GM19023 (cell line): ENCODE data around the gene CD2BP2.
"Not testable (repeated sequence)": the region's sequence is repeated elsewhere in the genome, so short reads cannot be mapped to it uniquely, and the experiment has no call there.

Experiments used
- ATAC-seq: cut with Tn5 transposase; IDR thresholded peaks from one replicate; pipeline ENCODE4 v1.9.1; 2021; ENCODE audit warnings: mild to moderate bottlenecking, moderate library complexity; ENCODE audit not compliant: unreplicated experiment

The CD2BP2 gene

DNA sequence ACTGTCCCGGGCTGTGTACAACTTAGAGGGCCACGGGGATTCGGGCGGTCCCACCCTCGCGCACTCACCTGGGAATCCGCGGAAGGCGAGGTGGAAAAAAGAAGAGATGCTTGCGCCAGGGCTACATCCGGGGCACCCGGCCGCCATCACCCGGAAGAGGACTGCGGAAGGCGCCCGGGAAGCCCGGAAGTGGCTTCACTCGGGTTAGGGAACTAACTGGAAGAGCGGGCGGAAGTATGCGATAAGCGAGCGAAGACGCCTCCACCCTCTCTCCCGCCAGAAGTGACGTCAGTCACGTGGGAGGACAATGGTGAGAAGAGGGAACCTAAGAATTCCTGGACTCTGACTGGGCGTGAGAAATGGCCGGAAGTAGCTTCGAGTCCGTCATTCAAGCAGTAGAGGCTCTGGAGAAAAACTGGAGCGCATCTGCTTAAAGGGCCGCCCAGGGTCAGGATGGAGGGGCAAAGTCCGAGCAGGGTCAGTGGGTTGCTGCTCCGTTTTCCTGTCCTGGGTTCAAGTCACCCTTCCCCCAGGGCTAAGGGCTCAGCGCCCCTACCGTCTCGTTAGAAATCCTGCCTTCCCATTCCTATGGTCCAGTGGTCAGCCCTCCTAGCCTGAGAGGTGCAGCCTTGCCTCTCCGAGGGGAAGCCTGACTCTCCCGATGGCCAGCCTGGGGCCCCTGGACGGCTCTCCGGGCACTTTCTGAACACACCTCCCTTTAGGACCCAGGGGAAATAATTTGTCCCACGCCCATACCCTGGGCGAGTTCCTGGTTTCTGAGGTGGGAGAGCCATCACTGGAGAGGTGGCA is at the start of gene CD2BP2:
Gene CD2BP2, minus strand, starts transcription at position 165 of the 810 bp plus-strand sequence. CDS start 627 bp downstream, outside the sequence.
- peak; percentile 74 for ATAC-seq

GRCh38 chr16:30401768-30402425 is 46.8 kb upstream of the CD2BP2 start:
- no peak for ATAC-seq

DNA sequence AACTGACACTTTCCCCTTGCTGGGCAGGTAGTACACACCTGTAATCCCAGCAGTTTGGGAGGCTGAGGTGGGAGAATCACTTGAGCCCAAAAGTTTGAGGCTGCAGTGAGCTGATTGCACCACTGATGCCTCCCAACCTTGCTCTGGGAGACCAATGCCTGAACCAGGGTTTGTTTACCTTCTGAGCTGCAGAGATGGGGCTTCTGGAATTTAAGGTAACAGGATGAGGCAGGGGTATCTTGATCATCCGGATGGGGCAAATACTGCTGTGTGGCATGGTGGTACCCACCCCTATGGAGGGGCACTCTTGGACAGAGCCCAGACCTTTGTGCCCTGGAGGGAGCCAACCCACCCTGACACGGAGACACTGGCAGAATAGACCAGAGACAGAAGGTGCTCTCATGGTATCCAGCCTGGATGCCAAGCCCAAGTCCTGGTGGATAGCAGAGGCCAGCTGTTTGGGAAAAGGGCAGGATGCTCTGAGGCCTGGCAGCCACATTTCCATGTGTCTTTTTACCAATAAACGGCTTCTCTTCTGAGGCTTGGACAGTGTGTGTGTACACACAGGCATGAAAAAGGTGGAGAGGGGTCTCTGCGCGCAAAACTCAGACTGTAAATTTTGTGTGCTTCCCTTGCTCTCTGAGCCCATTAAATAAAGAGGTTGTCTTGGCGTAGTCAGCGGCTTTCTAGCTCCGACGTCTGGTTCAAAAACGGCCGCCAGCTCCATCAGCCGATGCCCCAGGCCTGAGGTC is 44.5 kb upstream of the CD2BP2 start:
- no peak for ATAC-seq

- no peak for ATAC-seq
Measured at GRCh38 chr16:30398661-30399434, 43.7 kb upstream of the CD2BP2 start.

GRCh38 chr16:30397776-30398660 is 42.9 kb upstream of the CD2BP2 start:
- no peak for ATAC-seq

DNA sequence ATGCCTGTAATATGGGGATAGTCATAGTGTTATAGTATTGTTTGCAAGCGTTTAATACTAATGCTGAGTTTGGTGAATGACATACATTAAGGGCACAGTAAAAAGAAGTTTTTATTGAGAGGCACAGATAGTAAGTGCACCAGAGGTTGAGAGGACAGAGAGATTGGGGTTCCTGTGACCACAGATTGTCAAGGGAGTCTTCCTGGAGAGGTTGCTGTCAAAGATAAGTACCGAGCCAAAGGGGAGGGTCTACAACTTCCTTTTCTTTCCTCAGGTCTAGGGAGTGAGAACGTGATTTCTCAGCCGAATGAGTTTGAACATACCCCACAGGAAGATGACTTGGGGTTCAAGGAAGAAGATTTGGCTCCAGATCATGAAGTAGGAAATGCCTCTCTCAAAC is 41.9 kb upstream of the CD2BP2 start:
- no peak for ATAC-seq

DNA sequence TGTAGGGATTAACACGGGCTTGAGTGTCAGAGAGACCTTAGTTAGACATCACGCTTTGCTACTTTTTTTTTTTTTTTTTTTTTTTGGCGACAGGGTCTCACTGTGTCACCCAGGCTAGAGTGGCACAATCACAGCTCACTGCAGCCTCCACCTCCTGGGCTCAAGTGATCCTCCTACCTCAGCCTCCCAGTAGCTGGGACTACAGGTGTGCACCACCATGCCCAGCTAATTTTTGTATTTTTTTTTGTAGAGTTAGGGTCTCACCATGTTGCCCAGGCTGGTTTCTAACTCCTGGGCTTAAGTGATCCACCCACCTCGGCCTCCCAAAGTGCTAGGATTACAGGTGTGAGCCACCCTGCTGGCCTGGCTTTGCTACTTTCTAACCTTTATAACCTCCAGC is 41.5 kb upstream of the CD2BP2 start:
- not testable (repeated sequence) for ATAC-seq

GRCh38 chr16:30395992-30396585 is 41.0 kb upstream of the CD2BP2 start:
- no peak for ATAC-seq

GRCh38 chr16:30395155-30395991 is 40.3 kb upstream of the CD2BP2 start, which contains the start of gene ZNF48:
Gene ZNF48 (plus strand): TSS chr16:30395420. CDS start chr16:30395795, 375 bp downstream.
- ATAC-seq, result peak; percentile 76

- ATAC-seq, result no peak
Measured at GRCh38 chr16:30394592-30395154, 39.6 kb upstream of the CD2BP2 start.

DNA sequence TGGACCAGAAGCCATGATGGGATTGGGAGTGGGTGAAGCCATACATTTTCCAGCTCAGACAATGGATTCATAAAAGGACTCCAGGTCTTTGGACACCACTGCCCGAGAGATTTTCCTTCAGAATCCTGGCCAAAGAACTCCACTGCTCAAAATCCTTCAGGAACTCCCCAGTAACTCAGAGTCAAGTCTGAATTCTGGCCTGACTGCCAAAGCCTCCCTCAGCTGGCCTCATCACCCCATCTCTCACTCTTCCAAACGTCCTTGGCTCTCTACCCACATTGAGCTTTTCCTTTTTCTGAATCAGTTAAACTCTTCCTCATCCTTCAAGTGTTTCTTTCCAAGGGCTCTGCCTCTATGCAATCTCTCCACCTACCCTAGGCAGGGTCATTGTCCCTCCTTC is 28.4 kb upstream of the CD2BP2 start:
- ATAC-seq, result no peak

DNA sequence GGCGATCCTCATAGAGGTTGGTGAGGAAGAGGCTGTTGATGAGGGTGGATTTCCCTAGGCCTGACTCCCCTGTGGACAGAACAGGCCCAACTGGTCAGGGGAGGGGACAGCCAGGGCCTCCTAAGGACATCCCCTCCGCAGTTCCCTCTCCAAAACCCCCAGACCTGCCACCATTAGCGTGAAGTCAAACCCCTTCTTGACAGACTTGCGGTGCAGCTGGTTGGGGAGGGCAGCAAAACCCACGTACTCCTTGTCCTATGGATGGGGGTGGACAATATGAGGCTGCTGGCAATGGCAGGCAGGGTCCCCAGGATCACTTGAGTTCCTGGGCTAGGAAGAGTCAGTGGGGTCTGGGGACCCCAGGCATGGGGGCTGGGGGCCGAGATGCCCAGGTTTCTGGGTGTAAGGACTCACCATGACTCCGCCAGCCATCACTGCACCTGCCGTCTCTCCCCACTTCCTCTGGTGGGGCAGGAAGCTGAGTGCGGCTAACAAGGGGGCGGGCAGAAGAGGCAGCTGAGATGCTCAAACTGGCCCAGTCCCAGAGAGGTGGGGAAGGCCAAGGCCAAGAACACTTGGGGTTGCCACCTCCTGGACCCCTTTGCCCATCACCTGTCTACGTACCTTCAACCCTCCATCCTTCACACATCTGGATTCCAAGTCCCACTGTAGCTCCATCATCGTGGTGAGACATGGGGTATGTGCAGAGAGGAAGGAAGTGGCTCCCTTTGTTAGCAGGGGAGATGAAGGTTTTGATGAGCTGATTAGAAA is 27.2 kb upstream of the CD2BP2 start, which contains the start of gene SEPTIN1:
Gene SEPTIN1, minus strand, starts transcription at position 451 of the 771 bp plus-strand sequence. Its CDS starts 19 bp downstream, at position 432.
- no peak for ATAC-seq

DNA sequence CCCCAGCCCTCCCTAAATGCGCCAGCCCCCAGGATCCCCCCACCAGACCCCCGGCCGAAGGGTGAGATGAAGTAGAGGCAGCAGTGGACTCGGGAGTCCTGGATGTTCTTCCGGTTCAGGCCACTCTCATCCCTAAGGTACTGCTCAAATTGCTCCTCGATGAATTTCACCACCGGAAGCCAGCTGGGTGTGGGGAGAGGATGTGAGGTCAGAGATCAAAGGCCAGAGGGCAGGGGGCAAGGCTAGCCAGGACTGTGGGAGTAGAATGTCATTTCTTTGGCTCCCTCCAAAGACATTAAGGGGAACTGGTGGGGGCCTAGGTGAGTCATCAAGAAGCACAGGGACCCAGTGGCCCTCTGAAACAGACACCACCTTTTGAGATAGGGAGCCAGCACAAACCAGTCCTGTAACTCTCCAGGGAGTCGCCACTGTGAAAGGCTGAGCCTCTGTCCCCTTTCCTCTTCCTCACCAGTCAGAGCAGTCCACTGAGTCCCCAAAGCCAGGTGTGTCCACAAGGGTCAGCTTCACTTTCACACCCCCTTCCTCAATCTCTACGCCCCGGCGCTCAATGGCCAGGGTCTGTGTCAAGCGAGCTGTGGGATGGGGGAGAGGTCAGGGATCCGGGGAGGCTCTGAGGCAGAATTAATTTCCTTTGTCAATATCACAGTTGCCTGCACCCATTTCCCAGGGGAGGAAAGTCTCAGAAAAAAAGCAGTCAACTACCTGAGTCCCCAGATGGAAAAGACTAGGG is 26.4 kb upstream of the CD2BP2 start:
- no peak for ATAC-seq

DNA sequence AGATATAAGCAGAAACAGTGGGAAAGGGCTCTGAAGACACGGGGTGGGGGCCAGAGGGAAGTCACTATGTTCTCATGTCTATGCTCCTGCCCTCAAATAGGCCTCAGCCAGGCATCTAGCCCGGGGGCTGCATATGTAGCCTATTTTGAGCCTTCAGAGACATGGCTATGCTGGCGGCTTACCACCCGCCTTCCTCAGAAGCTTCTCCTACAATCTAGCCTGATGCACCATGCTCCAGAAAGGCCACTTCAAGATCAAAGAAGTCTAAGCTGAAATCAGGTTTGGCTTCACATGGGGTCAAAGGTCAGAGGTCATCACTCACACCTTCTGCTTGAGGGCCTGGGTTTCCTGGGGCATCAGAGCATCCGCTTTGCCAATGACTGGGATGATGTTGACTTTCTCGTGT is 25.7 kb upstream of the CD2BP2 start:
- ATAC-seq, result no peak

DNA sequence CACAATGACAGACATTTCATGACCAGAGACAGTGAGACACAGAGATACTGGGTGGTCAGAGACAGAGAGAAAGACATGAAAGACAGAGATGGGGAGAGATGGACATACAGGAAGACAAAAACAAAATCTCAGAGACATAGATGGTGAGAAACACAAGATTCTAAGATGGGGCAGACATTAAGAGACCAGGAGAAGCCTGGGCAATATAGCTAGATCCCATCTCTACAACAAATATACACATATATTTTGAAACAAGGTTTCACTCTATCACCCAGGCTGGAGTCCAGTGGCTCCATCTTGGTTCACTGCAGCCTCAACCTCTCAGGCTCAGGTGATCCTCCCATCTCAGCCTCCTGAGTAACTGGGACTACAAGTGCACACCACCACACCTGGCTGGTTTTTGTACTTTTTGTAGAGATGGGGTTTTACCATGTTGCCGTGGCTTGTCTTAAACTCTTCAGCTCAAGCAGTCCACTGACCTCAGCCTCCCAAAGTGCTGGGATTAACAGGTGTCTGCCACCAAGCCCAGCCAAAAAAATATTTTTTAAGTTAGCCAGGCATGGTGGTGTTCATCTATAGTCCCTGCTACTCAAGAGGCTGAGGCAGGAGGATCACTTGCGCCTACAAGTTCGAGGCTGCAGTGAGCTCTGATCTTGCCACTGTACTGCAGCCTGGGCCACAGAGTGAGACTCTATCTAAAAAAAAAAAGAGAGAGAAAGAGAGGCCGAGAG is 25.1 kb upstream of the CD2BP2 start:
- no peak for ATAC-seq
